ENCODE results near the gene DBNL.

GRCh38 chr7:44074349-44074695 is 29.8 kb downstream of the DBNL start:
- TF ChIP-seq POLR2A (IDR thresholded peaks at IDR 0.05) (no peak), CTCF (IDR thresholded peaks at IDR 0.05) (no peak), POLR2AphosphoS5 (IDR thresholded peaks at IDR 0.05) (no peak)
